ENCODE measurements around the gene PGM3. TPM values are rescaled to one million over a fixed set of nuclear protein-coding genes. Genes with fewer than 3 reads are reported as not detected.

PGM3 gene
- total RNA-seq, 4 donors from 2014 or later, result 10.9 to 20.6 (median 16.9) TPM

DNA sequence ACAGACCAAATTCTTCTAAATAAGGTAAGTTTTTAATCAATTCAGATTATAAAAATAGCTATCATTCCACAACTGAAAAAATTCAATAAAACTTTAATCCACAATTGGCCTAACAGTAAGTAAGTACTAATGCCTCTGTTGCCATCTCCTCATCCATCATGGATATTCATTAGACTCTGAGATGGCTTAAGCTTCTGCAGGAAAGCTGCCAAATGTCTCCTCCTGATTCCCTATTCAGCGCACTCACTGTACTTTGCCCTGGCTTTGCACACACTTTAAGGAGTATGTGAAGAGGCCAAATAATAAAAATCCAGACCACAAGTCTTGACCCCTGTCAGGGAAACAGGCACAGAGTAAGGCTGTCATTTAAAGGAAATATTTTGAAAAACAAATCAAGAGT lies 23.6 kb downstream of the PGM3 start:
- intact Hi-C loops (cut with DNase I), result no loop called here
- H3K4me3 ChIP-seq, result no peak overlapping the region
- TF ChIP-seq CTCF (IDR thresholded peaks at IDR 0.05) (no peak), POLR2A (IDR thresholded peaks at IDR 0.05) (no peak)
- H3K27ac ChIP-seq, result no peak overlapping the region
- no peaks in the 10 kb centered on the region for H3K27me3 ChIP-seq
- no peaks in the 10 kb centered on the region for H3K9me3 ChIP-seq
- H3K36me3 ChIP-seq, result peaks cover 5 to 100% (median 29%) of the 10 kb centered on the region in 3 donors
- H3K4me1 ChIP-seq, result peaks cover 0 to 5% (median 0%) of the 10 kb centered on the region in 3 donors
- DNase-seq, result no peak
- 50 to 81% methylated on average over 1 of the region's 1 CpG for WGBS, 2 donors

GRCh38 chr6:83169106-83169505 lies 24.0 kb downstream of the PGM3 start:
- Histone ChIP-seq H3K27ac (no peak overlapping the region), H3K9me3 (no peaks in the 10 kb centered on the region), H3K27me3 (no peaks in the 10 kb centered on the region), H3K4me1 (peaks cover 0 to 5% (median 0%) of the 10 kb centered on the region in 3 donors), H3K4me3 (no peak overlapping the region), H3K36me3 (peaks cover 5 to 100% (median 29%) of the 10 kb centered on the region in 3 donors)
- DNase-seq, result no peak
- TF ChIP-seq POLR2A (IDR thresholded peaks at IDR 0.05) (no peak), CTCF (IDR thresholded peaks at IDR 0.05) (no peak)
- intact Hi-C loops (cut with DNase I), result no loop called here

DNA sequence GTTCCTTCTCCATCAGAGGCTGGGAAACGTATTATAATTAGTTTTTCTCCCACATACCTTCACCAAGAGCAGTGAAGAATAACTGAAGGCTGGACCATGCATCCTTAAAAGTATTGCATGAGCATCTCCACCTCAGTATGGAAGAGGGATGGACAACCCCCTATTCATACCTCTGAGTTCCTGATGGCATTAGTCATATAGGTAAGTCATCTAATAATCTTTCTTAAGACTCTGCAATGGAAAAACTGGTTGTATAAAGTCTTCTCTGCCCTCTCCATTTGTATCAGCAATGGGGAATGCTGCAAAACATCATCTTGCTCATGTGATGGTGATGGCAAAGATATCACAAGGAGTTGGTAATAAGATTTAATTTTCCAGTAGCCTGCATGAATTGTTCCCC lies 24.5 kb downstream of the PGM3 start:
- peaks cover 0 to 5% (median 0%) of the 10 kb centered on the region in 3 donors for H3K4me1 ChIP-seq
- no peaks in the 10 kb centered on the region for H3K9me3 ChIP-seq
- DNase-seq, result no peak
- intact Hi-C loops (cut with DNase I), result no loop called here
- H3K4me3 ChIP-seq, result no peak overlapping the region
- WGBS, 2 donors, result 46 to 85% methylated on average over 1 of the region's 1 CpG
- H3K27ac ChIP-seq, result no peak overlapping the region
- H3K36me3 ChIP-seq, result peaks cover 5 to 100% (median 29%) of the 10 kb centered on the region in 3 donors
- TF ChIP-seq POLR2A (IDR thresholded peaks at IDR 0.05) (no peak), CTCF (IDR thresholded peaks at IDR 0.05) (no peak)
- no peaks in the 10 kb centered on the region for H3K27me3 ChIP-seq

- Histone ChIP-seq H3K9me3 (no peaks in the 10 kb centered on the region), H3K4me1 (peaks cover 0 to 5% (median 0%) of the 10 kb centered on the region in 3 donors), H3K27ac (no peak overlapping the region), H3K4me3 (no peak overlapping the region), H3K36me3 (peaks cover 5 to 100% (median 31%) of the 10 kb centered on the region in 3 donors), H3K27me3 (no peaks in the 10 kb centered on the region)
- 96% methylated on average over 5 of the region's 5 CpGs for WGBS, 2 donors
- intact Hi-C loops (cut with DNase I), result no loop called here
- no peak for DNase-seq
- TF ChIP-seq CTCF (IDR thresholded peaks at IDR 0.05), result no peak
- no peak for TF ChIP-seq POLR2A (IDR thresholded peaks at IDR 0.05)
Observed at GRCh38 chr6:83167726-83168278, 25.3 kb downstream of the PGM3 start.

GRCh38 chr6:83160167-83160566 lies 32.9 kb downstream of the PGM3 start:
- Histone ChIP-seq H3K4me3 (no peak overlapping the region), H3K27ac (no peak overlapping the region), H3K4me1 (no peaks in the 10 kb centered on the region), H3K36me3 (peaks cover 8 to 95% (median 17%) of the 10 kb centered on the region in 3 donors), H3K27me3 (no peaks in the 10 kb centered on the region), H3K9me3 (no peaks in the 10 kb centered on the region)
- DNase-seq, result no peak
- 82 to 86% methylated on average over 1 of the region's 1 CpG for WGBS, 2 donors
- intact Hi-C loops (cut with DNase I), result no loop called here
- no peak for TF ChIP-seq CTCF (IDR thresholded peaks at IDR 0.05)
- no peak for TF ChIP-seq POLR2A (IDR thresholded peaks at IDR 0.05)
